SK-N-MC (cell line): ENCODE measurements around the gene SNX14.
A peak's percentile ranks its signal among the peaks of the same experiment; 100 is the strongest.

Experiments used
- DNase-seq: peaks from one replicate; pipeline ENCODE4 v3.0.0-alpha.2; 2011; ENCODE audit warnings: low read depth, low spot score
- H3K27ac ChIP-seq: fragments of 200-600 bp; sonication (generic); 2 replicates; pipeline ENCODE4 v1.5.1; 2016; ENCODE audit warnings: mixed run types
- H3K36me3 ChIP-seq: fragments of 200-600 bp; sonication (generic); 2 replicates; pipeline ENCODE4 v1.6.1; 2017; ENCODE audit warnings: antibody characterized with exemption, low read length, mixed read lengths; ENCODE audit not compliant: insufficient read depth
- H3K4me3 ChIP-seq: fragments of 200-600 bp; sonication (generic); 2 replicates; pipeline ENCODE4 v1.5.1; 2016
- H3K9ac ChIP-seq: fragments of 200-600 bp; sonication (generic); 2 replicates; pipeline ENCODE4 v1.8.0; 2017; ENCODE audit warnings: mixed run types, mixed read lengths; ENCODE audit not compliant: insufficient read length
- H3K9me3 ChIP-seq: fragments of 200-600 bp; sonication (generic); 2 replicates; pipeline ENCODE4 v1.6.1; 2017; ENCODE audit warnings: low read depth, mild to moderate bottlenecking, antibody characterized with exemption, low read length, moderate library complexity, mixed read lengths
- EZH2 ChIP-seq: fragments of 200-600 bp; sonication (generic); IDR thresholded peaks from one replicate; pipeline ENCODE4 v1.6.1; 2017; ENCODE audit warnings: antibody characterized with exemption
- FOXP2 ChIP-seq: optimal IDR thresholded peaks from 2 replicates; pipeline ENCODE3; 2011; ENCODE audit warnings: mild to moderate bottlenecking, moderate library complexity; ENCODE audit not compliant: insufficient read depth; ENCODE audit errors: extremely low read length, control extremely low read depth
- POLR2AphosphoS5 ChIP-seq: IDR thresholded peaks from 2 replicates; pipeline ENCODE4 v1.6.1; 2012; ENCODE audit warnings: mild to moderate bottlenecking, low read depth, low read length, borderline replicate concordance

The SNX14 gene

GRCh38 chr6:85479208-85479607, 114.5 kb downstream of the SNX14 start:
- no peaks in the 10 kb centered on the region for H3K36me3 ChIP-seq
- TF ChIP-seq POLR2AphosphoS5 (no peak), FOXP2 (no peak), EZH2 (no peak)
- no peak overlapping the region for H3K4me3 ChIP-seq
- no peak overlapping the region for H3K27ac ChIP-seq
- H3K9me3 ChIP-seq = no peaks in the 10 kb centered on the region
- no peak overlapping the region for H3K9ac ChIP-seq
- no peak for DNase-seq

- Histone ChIP-seq H3K4me3 (no peak overlapping the region), H3K27ac (no peak overlapping the region), H3K36me3 (no peaks in the 10 kb centered on the region), H3K9me3 (no peaks in the 10 kb centered on the region), H3K9ac (no peak overlapping the region)
- DNase-seq = no peak
- no peak for TF ChIP-seq FOXP2
- no peak for TF ChIP-seq EZH2
- no peak for TF ChIP-seq POLR2AphosphoS5
These were observed 117.1 kb downstream of the SNX14 start for GRCh38 chr6:85476532-85476931.

DNA sequence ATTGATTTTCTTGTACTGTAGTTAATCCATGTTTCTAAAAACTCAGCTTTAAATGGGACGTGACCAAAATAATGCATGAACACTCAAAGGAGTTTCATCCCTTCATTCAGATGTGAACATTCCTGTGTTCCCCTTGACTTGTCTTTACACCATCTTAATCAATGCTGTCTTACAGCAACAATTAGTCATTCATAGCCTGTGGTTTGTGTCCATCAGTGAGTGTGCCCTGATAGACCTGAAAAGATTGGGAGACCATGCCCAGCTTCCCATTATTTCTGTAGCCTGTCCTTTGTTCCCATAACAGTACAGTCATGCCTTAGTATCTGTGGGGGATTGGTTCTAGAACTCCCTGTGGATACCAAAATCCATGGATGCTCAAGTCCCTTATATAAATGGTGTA, 119.9 kb downstream of the SNX14 start:
- Histone ChIP-seq H3K4me3 (no peak overlapping the region), H3K27ac (no peak overlapping the region), H3K9me3 (no peaks in the 10 kb centered on the region), H3K36me3 (no peaks in the 10 kb centered on the region), H3K9ac (no peak overlapping the region)
- TF ChIP-seq POLR2AphosphoS5 (no peak), EZH2 (no peak), FOXP2 (no peak)
- DNase-seq = no peak

DNA sequence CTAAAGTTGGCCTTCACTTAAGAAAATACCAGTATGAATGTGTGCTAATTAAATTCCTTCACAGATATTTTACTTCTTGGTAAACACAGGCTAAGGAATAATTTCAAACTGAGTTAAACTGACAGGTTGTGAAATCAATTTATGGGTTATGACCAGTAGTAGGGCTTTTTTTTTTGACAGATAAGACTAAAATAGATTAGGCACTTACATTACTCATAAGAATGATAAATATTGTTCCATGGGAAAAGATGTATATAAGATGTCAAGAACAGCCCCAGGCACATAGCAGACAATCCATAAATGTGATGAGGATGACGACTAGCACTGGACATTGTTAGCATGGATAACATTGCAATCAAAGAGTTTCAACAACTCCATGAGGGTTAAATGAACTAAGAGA, 120.9 kb downstream of the SNX14 start:
- Histone ChIP-seq H3K27ac (no peak overlapping the region), H3K9ac (no peak overlapping the region), H3K4me3 (no peak overlapping the region), H3K9me3 (no peaks in the 10 kb centered on the region), H3K36me3 (no peaks in the 10 kb centered on the region)
- no peak for DNase-seq
- TF ChIP-seq POLR2AphosphoS5 (no peak), EZH2 (no peak), FOXP2 (no peak)

GRCh38 chr6:85470023-85470410, 123.6 kb downstream of the SNX14 start:
- no peak overlapping the region for H3K9ac ChIP-seq
- H3K4me3 ChIP-seq = no peak overlapping the region
- DNase-seq = no peak
- no peaks in the 10 kb centered on the region for H3K36me3 ChIP-seq
- H3K27ac ChIP-seq = no peak overlapping the region
- TF ChIP-seq POLR2AphosphoS5 (no peak), EZH2 (no peak), FOXP2 (no peak)
- H3K9me3 ChIP-seq = no peaks in the 10 kb centered on the region

DNA sequence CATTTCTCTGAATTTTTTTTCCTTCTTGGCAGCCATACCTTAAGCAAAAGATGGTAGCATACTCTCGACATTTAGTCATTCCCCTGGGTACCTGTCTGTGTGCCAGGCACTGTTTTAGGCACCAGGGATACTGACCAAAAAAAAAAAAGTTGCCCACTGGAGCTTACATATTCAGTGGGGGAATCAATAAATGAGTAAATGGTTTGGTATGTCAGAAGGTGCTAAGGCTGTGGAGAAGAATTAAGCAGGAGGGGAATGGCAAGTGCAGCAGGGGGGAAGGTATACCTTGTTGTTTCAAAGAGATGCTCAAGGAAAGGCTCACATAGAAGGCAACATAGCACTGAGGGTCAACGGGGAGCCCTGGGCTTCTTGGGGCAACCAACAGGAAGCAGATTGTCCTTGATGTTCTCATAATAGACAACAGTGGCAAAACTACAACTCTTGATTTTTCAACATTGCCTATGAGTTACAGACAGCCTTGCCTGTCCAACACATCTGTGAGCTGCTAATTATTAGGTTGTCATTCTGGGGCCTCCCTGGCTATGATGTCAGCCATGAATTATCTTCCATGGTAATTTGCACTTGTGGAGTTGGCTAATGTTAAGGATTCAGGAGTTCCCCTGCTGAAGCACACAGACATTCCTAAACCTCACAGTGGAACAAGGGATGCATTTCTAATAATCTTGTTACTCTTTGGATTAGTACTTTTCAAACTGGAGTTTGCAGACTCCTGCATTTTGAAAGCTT, 124.2 kb downstream of the SNX14 start:
- Histone ChIP-seq H3K9ac (no peak overlapping the region), H3K9me3 (no peaks in the 10 kb centered on the region), H3K36me3 (no peaks in the 10 kb centered on the region), H3K4me3 (no peak overlapping the region), H3K27ac (no peak overlapping the region)
- DNase-seq = no peak
- no peak for TF ChIP-seq EZH2

- TF ChIP-seq FOXP2 = no peak
- no peak for TF ChIP-seq EZH2
- no peak for TF ChIP-seq POLR2AphosphoS5
- no peaks in the 10 kb centered on the region for H3K9me3 ChIP-seq
- no peaks in the 10 kb centered on the region for H3K36me3 ChIP-seq
- no peak overlapping the region for H3K27ac ChIP-seq
- H3K4me3 ChIP-seq = no peak overlapping the region
- DNase-seq = no peak
- no peak overlapping the region for H3K9ac ChIP-seq
These were observed 125.3 kb downstream of the SNX14 start for GRCh38 chr6:85468326-85468725.

- no peak overlapping the region for H3K27ac ChIP-seq
- DNase-seq = no peak
- no peak for TF ChIP-seq POLR2AphosphoS5
- TF ChIP-seq FOXP2 = no peak
- no peak for TF ChIP-seq EZH2
- no peaks in the 10 kb centered on the region for H3K36me3 ChIP-seq
- H3K9me3 ChIP-seq = no peaks in the 10 kb centered on the region
- no peak overlapping the region for H3K9ac ChIP-seq
- no peak overlapping the region for H3K4me3 ChIP-seq
These were observed 127.9 kb downstream of the SNX14 start for GRCh38 chr6:85465762-85466161.

DNA sequence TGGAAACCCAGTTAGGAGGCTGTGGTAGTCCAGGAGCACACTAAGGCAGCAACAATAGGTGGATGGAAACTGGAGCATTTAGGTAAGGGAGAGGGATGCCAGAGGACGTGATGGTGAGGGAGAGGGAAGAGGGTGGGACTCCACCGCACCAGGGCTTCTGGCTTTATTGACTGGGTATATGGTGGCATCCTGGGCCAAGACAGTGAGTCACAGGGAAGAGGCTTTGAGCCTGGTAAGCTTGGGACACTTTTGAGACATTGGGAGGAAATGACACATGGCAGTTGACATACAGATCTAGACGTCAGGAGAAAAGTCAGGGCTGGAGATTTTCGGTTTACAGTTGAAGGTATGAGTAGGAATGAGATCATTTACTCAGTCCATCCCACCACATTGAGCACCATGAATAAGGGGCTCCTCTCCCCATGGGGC, 128.9 kb downstream of the SNX14 start:
- no peak for DNase-seq
- H3K9me3 ChIP-seq = no peaks in the 10 kb centered on the region
- H3K4me3 ChIP-seq = no peak overlapping the region; the same call in 1 of the 2 replicates
- H3K27ac ChIP-seq = peak overlapping the region; percentile 79
- no peak for TF ChIP-seq FOXP2
- no peak for TF ChIP-seq EZH2
- TF ChIP-seq POLR2AphosphoS5 = no peak
- H3K36me3 ChIP-seq = no peaks in the 10 kb centered on the region
- H3K9ac ChIP-seq = no peak overlapping the region
